Stimulated activated CD4-positive, alpha-beta T cell treated with anti-CD3 and anti-CD28 coated beads, Interleukin-4, amount 100 ng/mL, for 4 hours (primary cell): Measurements from ENCODE around the gene ARMH1.
"Not testable (repeated sequence)": the region's sequence is repeated elsewhere in the genome, so short reads cannot be mapped to it uniquely, and the experiment has no call there.

Source experiments
- DNase-seq, 2 experiments: peaks; one replicate each; pipeline ENCODE4 v3.0.0-alpha.2; 2020

The ARMH1 gene

GRCh38 chr1:44724296-44724954 lies 49.9 kb downstream of the ARMH1 start:
- DNase-seq = peak in 1 of 2 experiments; percentile 30

- no peak for DNase-seq
Measured at GRCh38 chr1:44724955-44725698, 50.6 kb downstream of the ARMH1 start.

DNA sequence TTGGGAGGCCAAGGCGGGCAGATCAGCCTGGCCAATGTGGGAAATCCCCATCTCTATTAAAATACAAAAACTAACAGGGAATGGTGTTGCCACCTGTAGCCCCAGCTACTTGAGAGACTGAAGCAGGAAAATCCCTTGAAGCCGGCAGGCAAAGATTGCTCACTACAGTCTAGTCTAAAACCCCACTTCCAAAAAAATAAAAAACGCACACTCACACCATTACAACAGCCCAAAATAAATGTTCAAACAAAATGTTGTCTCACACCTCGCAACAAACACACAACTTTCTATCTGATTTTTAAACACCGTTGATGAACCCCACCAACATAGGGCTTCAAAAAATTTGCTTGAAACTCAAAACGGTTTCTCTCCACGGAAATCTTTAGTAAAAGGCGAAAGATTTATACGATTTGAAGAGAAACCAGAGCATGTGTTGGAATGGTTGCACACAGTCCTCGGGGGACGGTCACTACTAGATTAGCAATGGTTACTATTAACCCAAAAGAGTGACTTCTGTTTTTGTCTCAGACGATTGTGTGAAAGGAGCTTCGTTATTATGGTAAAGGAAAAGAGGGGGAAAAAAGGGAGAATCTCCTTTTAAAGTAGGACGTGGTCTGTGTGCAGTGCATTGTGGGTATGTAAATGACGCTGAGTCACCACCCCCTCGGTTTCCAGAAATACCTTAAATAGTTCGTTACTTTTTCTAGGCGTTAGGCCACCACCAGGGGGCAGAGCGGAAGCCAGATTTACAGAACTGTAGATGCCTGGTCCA lies 56.4 kb downstream of the ARMH1 start, which contains the start of gene RNU5D-1:
RNU5D-1 (minus strand) TSS at position 430 of the 772 bp plus-strand sequence.
- DNase-seq = peak; percentile 91 to 92

DNA sequence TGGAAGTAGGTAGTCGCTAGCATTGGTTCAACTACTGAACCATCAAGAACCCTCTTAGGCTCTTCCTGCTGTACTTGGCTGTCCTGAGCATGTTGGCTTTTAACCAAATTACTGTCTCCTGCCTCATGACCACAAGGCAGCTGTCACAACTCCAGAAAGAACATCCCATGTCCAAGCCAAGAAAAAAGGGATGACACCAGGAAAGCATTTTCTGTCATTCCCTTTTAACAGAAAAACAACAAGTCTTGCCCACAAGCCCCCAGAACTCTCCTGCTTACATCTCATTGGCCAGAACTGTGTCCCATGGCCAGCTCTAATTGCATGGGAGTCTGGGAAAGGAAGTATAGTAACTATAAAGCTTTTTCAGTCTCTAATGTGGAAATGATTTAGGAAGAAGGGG lies 58.9 kb downstream of the ARMH1 start:
- DNase-seq = no peak

DNA sequence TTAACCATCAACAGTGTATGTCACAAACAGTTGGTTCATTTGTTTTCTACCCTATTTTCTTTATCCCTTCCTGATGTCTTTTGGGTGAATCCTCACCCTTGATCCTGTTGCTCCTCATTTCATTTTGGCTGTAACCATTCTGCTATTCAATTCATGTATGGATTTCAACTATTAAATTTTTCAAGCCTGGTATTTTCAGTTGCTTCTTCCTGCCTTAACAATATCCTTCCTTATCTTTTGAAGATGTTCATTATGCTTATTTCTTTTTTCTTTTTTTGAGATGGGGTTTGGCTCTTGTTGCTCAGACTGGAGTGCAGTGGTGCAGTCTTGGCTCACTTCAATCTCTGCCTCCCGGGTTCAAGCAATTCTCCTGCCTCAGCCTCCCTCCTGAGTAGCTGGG lies 59.3 kb downstream of the ARMH1 start:
- no peak for DNase-seq

DNA sequence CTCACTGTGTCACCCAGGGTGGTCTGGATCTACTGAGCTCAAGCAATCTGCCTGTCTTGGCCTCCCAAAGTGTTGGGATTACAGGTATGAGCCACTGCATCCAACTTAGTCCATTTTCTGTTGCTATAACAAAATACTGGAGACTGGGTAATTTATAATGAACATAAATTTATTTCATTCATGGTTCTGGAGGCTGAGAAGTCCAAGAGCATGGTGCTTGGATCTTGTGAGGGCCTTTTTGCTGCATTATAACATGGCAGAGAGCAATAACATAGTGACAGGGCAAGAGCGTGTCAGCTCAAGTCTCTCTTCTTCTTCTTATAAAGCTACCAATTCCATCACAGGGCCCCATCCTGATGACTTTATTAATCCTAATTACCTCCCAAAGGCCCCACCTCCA lies 61.5 kb downstream of the ARMH1 start:
- no peak for DNase-seq

GRCh38 chr1:44738953-44739306 lies 64.4 kb downstream of the ARMH1 start:
- not testable (repeated sequence) for DNase-seq

DNA sequence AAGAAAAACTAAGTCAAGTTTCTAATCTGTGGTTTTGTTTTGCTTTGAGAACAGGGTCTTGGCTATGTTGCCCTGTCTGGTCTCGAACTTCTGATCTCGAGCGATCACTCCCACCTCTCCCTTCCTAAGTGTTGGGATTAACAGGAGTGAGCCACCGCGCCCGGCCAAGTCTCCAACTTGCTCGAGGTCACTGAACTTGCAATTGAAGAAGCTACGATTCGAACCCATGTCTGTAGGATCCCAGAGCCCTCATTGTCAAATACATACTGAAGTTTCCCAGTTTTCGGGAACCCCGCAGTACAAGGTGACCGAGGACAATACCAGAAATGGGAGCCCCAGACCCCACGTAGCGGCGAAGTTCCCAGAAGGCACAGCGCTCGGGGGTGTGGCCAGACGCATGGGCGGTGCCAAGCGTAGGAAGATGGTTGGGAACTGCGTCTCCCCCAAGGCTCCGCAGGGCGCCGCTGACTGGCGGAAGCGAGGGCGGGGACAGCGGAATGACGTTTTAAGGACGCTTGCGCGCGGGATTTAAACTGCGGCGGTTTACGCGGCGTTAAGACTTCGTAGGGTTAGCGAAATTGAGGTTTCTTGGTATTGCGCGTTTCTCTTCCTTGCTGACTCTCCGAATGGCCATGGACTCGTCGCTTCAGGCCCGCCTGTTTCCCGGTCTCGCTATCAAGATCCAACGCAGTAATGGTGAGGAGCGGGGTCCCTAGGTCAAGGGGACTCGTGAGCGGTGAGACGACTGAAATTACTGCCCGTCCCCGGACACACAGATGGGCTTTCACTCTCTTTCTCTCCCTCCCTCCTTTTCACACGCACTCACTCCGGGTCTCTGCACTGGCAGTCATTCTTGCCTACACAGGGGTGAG lies 65.0 kb downstream of the ARMH1 start, which contains the start of gene KIF2C:
KIF2C (plus strand) TSS at position 531 of the 872 bp plus-strand sequence; CDS start at position 627, 96 bp downstream.
- peak; percentile 94 to 96 for DNase-seq

DNA sequence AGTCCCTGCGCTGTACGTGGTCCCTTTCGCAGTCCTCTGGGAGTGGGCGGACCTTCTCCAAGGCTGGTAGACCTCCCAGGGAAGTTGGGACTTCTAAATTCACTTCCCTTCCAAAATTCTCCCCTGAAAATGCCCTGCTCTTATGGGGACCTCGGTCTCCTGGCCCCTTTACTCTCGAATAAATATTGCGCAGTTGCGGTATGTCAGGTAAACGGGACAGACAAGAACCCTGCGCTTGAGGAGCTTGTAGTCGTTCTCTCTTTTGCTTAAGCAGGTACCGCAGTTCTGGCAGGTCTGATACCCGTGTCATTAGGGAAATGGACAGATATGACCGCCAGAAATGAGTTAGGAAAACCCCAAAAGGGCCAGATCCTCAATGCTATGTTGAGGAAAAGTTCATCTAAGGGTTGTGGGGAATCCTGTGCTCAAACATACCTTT lies 65.7 kb downstream of the ARMH1 start:
- DNase-seq = no peak

- DNase-seq = no peak
Measured at GRCh38 chr1:44743211-44743610, 68.7 kb downstream of the ARMH1 start.

- no peak for DNase-seq
Measured at GRCh38 chr1:44747878-44748277, 73.4 kb downstream of the ARMH1 start.

DNA sequence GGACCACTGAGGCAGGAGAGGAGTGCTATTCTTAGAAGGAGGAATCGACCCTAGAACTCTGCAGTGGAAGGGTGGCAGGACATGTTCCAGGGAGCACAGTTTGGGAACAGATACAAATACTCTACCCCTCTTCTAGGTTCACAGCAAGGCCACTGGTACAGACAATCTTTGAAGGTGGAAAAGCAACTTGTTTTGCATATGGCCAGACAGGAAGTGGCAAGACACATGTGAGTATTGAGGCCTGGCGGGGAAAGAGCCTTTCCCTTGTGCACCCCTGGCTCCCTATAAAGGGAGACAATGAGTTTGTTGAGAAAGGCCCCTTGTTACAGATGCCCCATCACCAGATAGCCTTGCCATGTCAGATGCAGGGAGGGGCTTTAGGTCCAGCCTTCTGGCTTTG lies 82.9 kb downstream of the ARMH1 start:
- DNase-seq = no peak

- no peak for DNase-seq
Measured at GRCh38 chr1:44759077-44759476, 84.6 kb downstream of the ARMH1 start.

GRCh38 chr1:44760876-44761275 lies 86.4 kb downstream of the ARMH1 start:
- no peak for DNase-seq

GRCh38 chr1:44766421-44766820 lies 91.9 kb downstream of the ARMH1 start:
- not testable (repeated sequence) for DNase-seq
